NCI-H510A (cell line): ENCODE measurements around the gene C9orf72.
"Not testable (repeated sequence)": the region's sequence is repeated elsewhere in the genome, so short reads cannot be mapped to it uniquely, and the experiment has no call there.

Experiments used
- DNase-seq: peaks from one replicate; lab custom pipeline; 2025; lab: John Stamatoyannopoulos, UW

The C9orf72 gene

GRCh38 chr9:27572918-27573633, at the start of gene C9orf72:
Gene C9orf72 (minus strand): TSS chr9:27573481. CDS start chr9:27567120, 6,361 bp downstream.
- peak; percentile 35 for DNase-seq

GRCh38 chr9:27622693-27623340, 49.5 kb upstream of the C9orf72 start:
- DNase-seq = no peak

GRCh38 chr9:27619743-27620142, 46.5 kb upstream of the C9orf72 start:
- DNase-seq = no peak

GRCh38 chr9:27618066-27618465, 44.8 kb upstream of the C9orf72 start:
- DNase-seq = no peak

GRCh38 chr9:27614551-27614950, 41.3 kb upstream of the C9orf72 start:
- DNase-seq = no peak

GRCh38 chr9:27612036-27612435, 38.8 kb upstream of the C9orf72 start:
- not testable (repeated sequence) for DNase-seq

GRCh38 chr9:27610622-27611021, 37.3 kb upstream of the C9orf72 start:
- DNase-seq = no peak

GRCh38 chr9:27602954-27603353, 29.7 kb upstream of the C9orf72 start:
- DNase-seq = no peak

- DNase-seq = no peak
Observed at GRCh38 chr9:27602142-27602861, 29.0 kb upstream of the C9orf72 start.

- DNase-seq = no peak
Observed at GRCh38 chr9:27601396-27601795, 28.1 kb upstream of the C9orf72 start.

- DNase-seq = no peak
Observed at GRCh38 chr9:27600256-27600655, 27.0 kb upstream of the C9orf72 start.

- no peak for DNase-seq
Observed at GRCh38 chr9:27599870-27600238, 26.6 kb upstream of the C9orf72 start.

- DNase-seq = no peak
Observed at GRCh38 chr9:27599102-27599869, 26.0 kb upstream of the C9orf72 start.

- no peak for DNase-seq
Observed at GRCh38 chr9:27595733-27596132, 22.5 kb upstream of the C9orf72 start.

GRCh38 chr9:27591672-27592071, 18.4 kb upstream of the C9orf72 start:
- DNase-seq = no peak

GRCh38 chr9:27591093-27591492, 17.8 kb upstream of the C9orf72 start:
- DNase-seq = no peak

- no peak for DNase-seq
Observed at GRCh38 chr9:27590651-27591050, 17.4 kb upstream of the C9orf72 start.

- DNase-seq = no peak
Observed at GRCh38 chr9:27589462-27589861, 16.2 kb upstream of the C9orf72 start.

GRCh38 chr9:27586304-27586703, 13.0 kb upstream of the C9orf72 start:
- DNase-seq = no peak

GRCh38 chr9:27584931-27585330, 11.7 kb upstream of the C9orf72 start:
- DNase-seq = no peak

- no peak for DNase-seq
Observed at GRCh38 chr9:27582794-27583193, 9.5 kb upstream of the C9orf72 start.

GRCh38 chr9:27581826-27582225, 8.5 kb upstream of the C9orf72 start:
- DNase-seq = no peak
